Right renal cortex interstitium (tissue), 3 donors: ENCODE measurements around the gene PC. TPM values are rescaled to one million over a fixed set of nuclear protein-coding genes. Genes with fewer than 3 reads are reported as not detected.
A peak's percentile ranks its signal among the peaks of the same experiment; 100 is the strongest.
"Not testable (repeated sequence)": the region's sequence is repeated elsewhere in the genome, so short reads cannot be mapped to it uniquely, and the experiment has no call there.

ENCODE experiments used
- DNase-seq, 3 donors: peaks; one replicate each; pipeline ENCODE4 v3.0.0-alpha.2; 2013; ENCODE audit warnings: low read depth in 3 of 3, low spot score in 2 of 3
- polyA plus RNA-seq, 3 donors: library from polyadenylated mRNA; unstranded; fragments of 120-200 nt; gene quantifications; one replicate each; pipeline ENCODE4 v1.2.1, GENCODE V29; 2013; ENCODE audit not compliant: insufficient read length in 3 of 3

PC gene
- 10 to 100 TPM; 36.3 to 51.2 (median 45.4) TPM for polyA plus RNA-seq

GRCh38 chr11:66958232-66958955, at the start of gene PC:
TSS of gene PC (minus strand) at chr11:66958383. CDS start at chr11:66872159, 86,224 bp downstream.
- peak; percentile 95 to 98 (median 97) for DNase-seq

- DNase-seq: no peak
Observed at GRCh38 chr11:67007126-67007525, 48.9 kb upstream of the PC start.

GRCh38 chr11:67006029-67006884, 48.1 kb upstream of the PC start:
- no peak for DNase-seq

GRCh38 chr11:67005200-67005599, 47.0 kb upstream of the PC start:
- not testable (repeated sequence) for DNase-seq

GRCh38 chr11:67002921-67003411, 44.8 kb upstream of the PC start:
- no peak for DNase-seq

- DNase-seq: no peak
Observed at GRCh38 chr11:67002297-67002913, 44.2 kb upstream of the PC start.

GRCh38 chr11:67001332-67001731, 43.1 kb upstream of the PC start:
- DNase-seq: no peak

- DNase-seq: no peak
Observed at GRCh38 chr11:66999555-66999954, 41.4 kb upstream of the PC start.

- DNase-seq: no peak
Observed at GRCh38 chr11:66996609-66997273, 38.6 kb upstream of the PC start.

GRCh38 chr11:66992041-66992440, 33.9 kb upstream of the PC start:
- DNase-seq: no peak

GRCh38 chr11:66989360-66989759, 31.2 kb upstream of the PC start:
- DNase-seq: not testable (repeated sequence)

GRCh38 chr11:66988741-66989140, 30.6 kb upstream of the PC start:
- not testable (repeated sequence) for DNase-seq

- DNase-seq: no peak
Observed at GRCh38 chr11:66987924-66988637, 29.9 kb upstream of the PC start.

- DNase-seq: no peak
Observed at GRCh38 chr11:66987158-66987620, 29.0 kb upstream of the PC start.

GRCh38 chr11:66986178-66986545, 28.0 kb upstream of the PC start:
- DNase-seq: no peak

- no peak for DNase-seq
Observed at GRCh38 chr11:66985508-66986177, 27.5 kb upstream of the PC start.

GRCh38 chr11:66983275-66983924, 25.2 kb upstream of the PC start:
- no peak for DNase-seq

- no peak for DNase-seq
Observed at GRCh38 chr11:66981976-66982578, 23.9 kb upstream of the PC start.
